Activated gamma-delta T cell treated with anti-CD3 and anti-CD28 coated beads, Interleukin-2, amount 50 U/mL, for 16 hours (primary cell): ENCODE measurements around the gene MPP2.
"Not testable (repeated sequence)": the region's sequence is repeated elsewhere in the genome, so short reads cannot be mapped to it uniquely, and the experiment has no call there.

ENCODE experiments used
- DNase-seq: peaks from one replicate; pipeline ENCODE4 v3.0.0-alpha.2; 2020; ENCODE audit warnings: low read depth

The MPP2 gene

GRCh38 chr17:43846221-43846712 is 61.1 kb downstream of the MPP2 start:
- peak; percentile 55 for DNase-seq

- DNase-seq: no peak
These were observed 61.6 kb downstream of the MPP2 start for GRCh38 chr17:43845766-43846165.

- no peak for DNase-seq
These were observed 63.1 kb downstream of the MPP2 start for GRCh38 chr17:43844241-43844640.

- no peak for DNase-seq
These were observed 64.4 kb downstream of the MPP2 start for GRCh38 chr17:43842975-43843325.

GRCh38 chr17:43842091-43842974 is 65.0 kb downstream of the MPP2 start:
- not testable (repeated sequence) for DNase-seq

- no peak for DNase-seq
These were observed 66.1 kb downstream of the MPP2 start for GRCh38 chr17:43841282-43841681.

- no peak for DNase-seq
These were observed 66.5 kb downstream of the MPP2 start for GRCh38 chr17:43840814-43841213.

- no peak for DNase-seq
These were observed 67.6 kb downstream of the MPP2 start for GRCh38 chr17:43839670-43840108.

- DNase-seq: no peak
These were observed 73.2 kb downstream of the MPP2 start for GRCh38 chr17:43834106-43834505.

GRCh38 chr17:43832976-43833829 is 74.1 kb downstream of the MPP2 start, which contains the start of gene MPP3:
Gene MPP3 (minus strand): TSS chr17:43833146. CDS start chr17:43831906, 1,240 bp downstream.
- peak; percentile 4 for DNase-seq

GRCh38 chr17:43832168-43832975 is 75.0 kb downstream of the MPP2 start:
- DNase-seq: no peak

GRCh38 chr17:43831633-43832032 is 75.7 kb downstream of the MPP2 start:
- no peak for DNase-seq

GRCh38 chr17:43830510-43831140 is 76.7 kb downstream of the MPP2 start:
- no peak for DNase-seq

GRCh38 chr17:43829738-43830137 is 77.6 kb downstream of the MPP2 start:
- no peak for DNase-seq

- no peak for DNase-seq
These were observed 79.7 kb downstream of the MPP2 start for GRCh38 chr17:43827596-43827995.

GRCh38 chr17:43826206-43826605 is 81.1 kb downstream of the MPP2 start:
- DNase-seq: no peak

- DNase-seq: no peak
These were observed 81.8 kb downstream of the MPP2 start for GRCh38 chr17:43825567-43825966.
